Bronchial epithelial cell (primary cell): ENCODE measurements around the gene THBS3. TPM values are rescaled to one million over a fixed set of nuclear protein-coding genes. Genes with fewer than 3 reads are reported as not detected.
A peak's percentile ranks its signal among the peaks of the same experiment; 100 is the strongest.

ENCODE experiments used
- DNase-seq: peaks from one replicate; pipeline ENCODE4 v3.0.0-alpha.2; 2010; ENCODE audit warnings: low read depth
- FAIRE-seq: peaks from 2 replicates; lab custom pipeline; 2011; peaks lifted over from hg19 to GRCh38; lab: Jason Lieb, UNC
- H3K27me3 ChIP-seq: 2 replicates; pipeline ENCODE4 v1.5.1; 2011; ENCODE audit warnings: low read length; ENCODE audit not compliant: control insufficient read depth, insufficient read depth
- H3K36me3 ChIP-seq: 2 replicates; pipeline ENCODE4 v1.5.1; 2011; ENCODE audit warnings: low read length; ENCODE audit not compliant: control insufficient read depth, insufficient read depth
- H3K4me3 ChIP-seq: 2 replicates; pipeline ENCODE4 v1.5.1; 2011; ENCODE audit warnings: mild to moderate bottlenecking, low read depth, low read length, control low read depth
- total RNA-seq: library from RNA; depleted of rRNA; stranded (reverse); fragments of >200 nt; gene quantifications from 2 replicates; pipeline ENCODE4 v1.2.1, GENCODE V29; 2014
- TF ChIP-seq, protein P1 (sequence below): IDR thresholded peaks from 2 replicates; pipeline ENCODE4 v1.5.1; 2011; ENCODE audit warnings: mild to moderate bottlenecking, moderate library complexity, low read length, control low read depth, inconsistent platforms; ENCODE audit not compliant: insufficient read depth, severe bottlenecking

The THBS3 gene
- total RNA-seq, 1 donor from 2014 or later = 16.3 TPM

DNA sequence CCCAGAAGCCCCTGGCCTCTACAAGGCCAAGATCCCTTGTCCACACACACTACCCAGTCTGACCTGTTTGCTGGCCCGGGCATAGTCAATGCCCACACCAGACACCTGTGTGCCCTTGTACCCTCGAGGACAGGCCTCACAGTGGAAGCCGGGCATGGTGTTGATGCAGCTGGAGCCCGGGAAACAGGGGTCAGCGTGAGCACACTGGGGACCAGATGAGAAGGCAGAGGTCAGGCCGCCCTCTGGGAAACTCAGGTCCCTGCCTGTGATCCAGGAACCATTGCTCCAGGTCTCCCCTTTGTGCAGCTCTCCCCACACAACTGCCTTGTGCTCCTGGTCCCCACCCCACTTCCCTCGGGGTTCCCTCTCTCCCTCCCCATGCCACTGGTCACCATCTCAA lies 5.5 kb downstream of the THBS3 start:
- H3K27me3 ChIP-seq = no peaks in the 10 kb centered on the region
- peaks cover 12% of the 10 kb centered on the region for H3K36me3 ChIP-seq
- H3K4me3 ChIP-seq = no peak overlapping the region
- TF ChIP-seq, protein P1, sequence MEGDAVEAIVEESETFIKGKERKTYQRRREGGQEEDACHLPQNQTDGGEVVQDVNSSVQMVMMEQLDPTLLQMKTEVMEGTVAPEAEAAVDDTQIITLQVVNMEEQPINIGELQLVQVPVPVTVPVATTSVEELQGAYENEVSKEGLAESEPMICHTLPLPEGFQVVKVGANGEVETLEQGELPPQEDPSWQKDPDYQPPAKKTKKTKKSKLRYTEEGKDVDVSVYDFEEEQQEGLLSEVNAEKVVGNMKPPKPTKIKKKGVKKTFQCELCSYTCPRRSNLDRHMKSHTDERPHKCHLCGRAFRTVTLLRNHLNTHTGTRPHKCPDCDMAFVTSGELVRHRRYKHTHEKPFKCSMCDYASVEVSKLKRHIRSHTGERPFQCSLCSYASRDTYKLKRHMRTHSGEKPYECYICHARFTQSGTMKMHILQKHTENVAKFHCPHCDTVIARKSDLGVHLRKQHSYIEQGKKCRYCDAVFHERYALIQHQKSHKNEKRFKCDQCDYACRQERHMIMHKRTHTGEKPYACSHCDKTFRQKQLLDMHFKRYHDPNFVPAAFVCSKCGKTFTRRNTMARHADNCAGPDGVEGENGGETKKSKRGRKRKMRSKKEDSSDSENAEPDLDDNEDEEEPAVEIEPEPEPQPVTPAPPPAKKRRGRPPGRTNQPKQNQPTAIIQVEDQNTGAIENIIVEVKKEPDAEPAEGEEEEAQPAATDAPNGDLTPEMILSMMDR = no peak
- FAIRE-seq (no peak), DNase-seq (no peak)

DNA sequence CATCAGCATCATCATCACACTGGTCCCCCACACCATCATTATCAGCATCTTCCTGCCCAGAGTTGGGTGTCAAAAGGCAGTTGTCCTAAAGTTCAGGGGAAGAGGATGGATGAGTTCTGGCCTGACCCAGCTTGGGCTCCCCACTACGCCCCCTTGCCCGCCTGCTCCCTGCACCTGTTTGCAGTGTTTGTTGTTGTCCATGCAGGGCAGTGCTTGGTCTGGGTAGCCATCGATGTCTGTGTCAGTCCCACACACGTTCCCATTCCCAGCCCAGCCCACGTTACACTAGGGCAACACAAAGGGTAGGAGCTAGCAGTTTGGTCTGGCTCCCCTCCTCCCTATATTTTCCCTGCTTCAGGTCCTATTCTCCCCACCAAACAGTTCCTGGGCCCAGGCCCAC lies 6.8 kb downstream of the THBS3 start:
- DNase-seq = no peak
- FAIRE-seq = no peak
- Histone ChIP-seq H3K4me3 (no peak overlapping the region), H3K27me3 (no peaks in the 10 kb centered on the region), H3K36me3 (peaks cover 9% of the 10 kb centered on the region)
- TF ChIP-seq, protein P1 = no peak

- TF ChIP-seq, protein P1 = no peak
- no peaks in the 10 kb centered on the region for H3K27me3 ChIP-seq
- peak; percentile 64 for FAIRE-seq
- H3K36me3 ChIP-seq = peaks cover 9% of the 10 kb centered on the region
- DNase-seq = no peak
- H3K4me3 ChIP-seq = no peak overlapping the region
These were observed 7.9 kb downstream of the THBS3 start for GRCh38 chr1:155199792-155200191.

- DNase-seq (no peak), FAIRE-seq (no peak)
- TF ChIP-seq, protein P1 = no peak
- Histone ChIP-seq H3K36me3 (peaks cover 9% of the 10 kb centered on the region), H3K27me3 (no peaks in the 10 kb centered on the region), H3K4me3 (no peak overlapping the region)
These were observed 9.2 kb downstream of the THBS3 start for GRCh38 chr1:155198547-155198906.

DNA sequence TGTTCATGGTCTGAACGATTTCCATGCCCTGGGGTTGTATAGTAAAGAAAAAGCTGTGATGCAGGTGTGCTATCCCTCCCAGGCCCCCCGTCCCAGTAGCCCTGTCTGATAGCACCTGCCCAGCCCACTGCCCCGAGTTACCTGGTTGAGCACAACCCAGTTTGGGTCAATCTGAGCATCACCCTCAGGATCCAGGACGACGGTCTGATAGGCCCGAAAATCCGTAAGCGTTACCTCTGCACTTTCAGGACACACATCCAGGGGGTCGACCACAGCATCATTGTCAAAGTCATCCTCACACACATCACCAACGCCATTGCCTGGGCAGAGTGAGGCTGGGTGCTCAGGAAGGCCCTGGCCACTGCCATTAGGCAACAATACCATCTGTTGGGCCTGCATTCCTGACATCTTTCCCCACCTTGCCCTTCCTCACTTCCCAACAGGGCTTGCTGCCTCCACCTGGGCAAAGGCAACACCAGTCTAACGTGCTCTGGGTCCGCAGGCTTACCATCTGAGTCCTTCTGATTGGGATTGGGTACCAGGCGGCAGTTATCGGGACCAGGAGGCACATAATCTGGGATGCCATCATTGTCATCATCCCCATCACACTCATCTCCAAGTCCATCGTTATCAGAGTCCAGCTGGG lies 9.7 kb downstream of the THBS3 start:
- FAIRE-seq = no peak
- Histone ChIP-seq H3K27me3 (no peaks in the 10 kb centered on the region), H3K4me3 (no peak overlapping the region), H3K36me3 (peaks cover 9% of the 10 kb centered on the region)
- DNase-seq = no peak
- TF ChIP-seq, protein P1 = no peak
